ENCODE data around the gene GDAP2.

GRCh38 chr1:117857418-117857817 is 72.0 kb downstream of the GDAP2 start:
- TF ChIP-seq, protein P1, sequence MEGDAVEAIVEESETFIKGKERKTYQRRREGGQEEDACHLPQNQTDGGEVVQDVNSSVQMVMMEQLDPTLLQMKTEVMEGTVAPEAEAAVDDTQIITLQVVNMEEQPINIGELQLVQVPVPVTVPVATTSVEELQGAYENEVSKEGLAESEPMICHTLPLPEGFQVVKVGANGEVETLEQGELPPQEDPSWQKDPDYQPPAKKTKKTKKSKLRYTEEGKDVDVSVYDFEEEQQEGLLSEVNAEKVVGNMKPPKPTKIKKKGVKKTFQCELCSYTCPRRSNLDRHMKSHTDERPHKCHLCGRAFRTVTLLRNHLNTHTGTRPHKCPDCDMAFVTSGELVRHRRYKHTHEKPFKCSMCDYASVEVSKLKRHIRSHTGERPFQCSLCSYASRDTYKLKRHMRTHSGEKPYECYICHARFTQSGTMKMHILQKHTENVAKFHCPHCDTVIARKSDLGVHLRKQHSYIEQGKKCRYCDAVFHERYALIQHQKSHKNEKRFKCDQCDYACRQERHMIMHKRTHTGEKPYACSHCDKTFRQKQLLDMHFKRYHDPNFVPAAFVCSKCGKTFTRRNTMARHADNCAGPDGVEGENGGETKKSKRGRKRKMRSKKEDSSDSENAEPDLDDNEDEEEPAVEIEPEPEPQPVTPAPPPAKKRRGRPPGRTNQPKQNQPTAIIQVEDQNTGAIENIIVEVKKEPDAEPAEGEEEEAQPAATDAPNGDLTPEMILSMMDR (IDR thresholded peaks at IDR 0.05), result no peak
- TF ChIP-seq ZFX (IDR thresholded peaks at IDR 0.05; ENCODE audit: borderline replicate concordance), result no peak
